Activated CD4-positive, alpha-beta T cell treated with anti-CD3 and anti-CD28 coated beads for 4 hours (primary cell): ENCODE measurements around the gene CAVIN1.
"Not testable (repeated sequence)": the region's sequence is repeated elsewhere in the genome, so short reads cannot be mapped to it uniquely, and the experiment has no call there.

Source experiments
- DNase-seq, 2 donors: peaks; one replicate each; pipeline ENCODE4 v3.0.0-alpha.2; 2020

CAVIN1 gene

DNA sequence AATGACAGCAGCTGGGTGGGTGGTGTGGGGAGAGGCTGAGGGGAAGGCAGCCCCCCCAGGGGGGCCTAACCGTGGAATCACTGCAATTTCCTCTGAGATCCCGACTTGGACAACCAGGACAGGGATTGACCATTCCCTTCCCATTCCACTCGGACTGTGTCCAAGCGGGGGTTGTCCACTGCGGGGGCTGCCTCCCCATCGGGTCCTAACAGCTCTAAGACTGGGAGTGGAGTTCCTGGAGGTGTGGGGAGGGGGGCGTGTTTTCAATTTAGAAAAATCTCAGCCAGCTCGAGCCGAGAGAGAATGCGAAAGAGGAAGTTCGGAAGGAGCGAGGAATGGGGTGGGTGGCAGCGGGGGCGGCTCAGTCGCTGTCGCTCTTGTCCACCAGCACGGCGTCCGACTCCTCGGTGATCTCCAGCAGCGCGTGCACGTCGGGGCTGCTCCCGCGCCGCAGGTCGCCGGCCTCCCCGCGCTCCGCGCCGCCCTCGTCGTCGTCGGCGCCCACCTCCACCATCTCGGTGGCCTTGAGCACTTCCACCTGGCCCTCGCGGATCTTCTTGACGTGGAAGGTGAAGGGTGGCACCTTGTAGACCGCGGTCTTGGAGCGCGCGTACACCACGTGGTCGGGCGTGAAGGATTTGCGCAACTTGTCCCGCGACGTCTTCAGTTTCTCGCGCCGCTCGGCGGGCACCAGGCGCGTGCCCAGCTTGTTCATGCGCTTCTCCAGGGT is 18.6 kb downstream of the CAVIN1 start:
- no peak for DNase-seq

DNA sequence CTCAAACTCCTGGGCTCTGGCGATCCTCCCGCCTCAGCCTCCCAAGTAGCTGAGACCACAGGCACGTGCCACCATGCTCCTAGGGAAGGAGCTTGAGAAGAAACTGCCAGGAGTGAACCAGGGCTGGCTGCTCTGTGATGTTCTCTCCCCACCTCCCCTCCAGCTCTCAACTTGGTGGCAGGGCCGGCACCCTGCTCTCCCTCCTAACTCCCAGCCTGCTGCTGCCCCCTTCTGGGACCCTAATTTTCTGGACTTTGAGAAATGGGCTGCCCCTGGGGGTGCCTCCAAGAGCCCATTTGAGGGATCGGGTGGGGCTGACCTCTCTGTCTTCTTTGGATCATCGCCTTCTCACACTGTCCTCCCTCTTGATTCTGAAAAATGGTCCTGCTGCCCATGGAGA is 19.9 kb downstream of the CAVIN1 start:
- DNase-seq = peak; percentile 34 to 50

DNA sequence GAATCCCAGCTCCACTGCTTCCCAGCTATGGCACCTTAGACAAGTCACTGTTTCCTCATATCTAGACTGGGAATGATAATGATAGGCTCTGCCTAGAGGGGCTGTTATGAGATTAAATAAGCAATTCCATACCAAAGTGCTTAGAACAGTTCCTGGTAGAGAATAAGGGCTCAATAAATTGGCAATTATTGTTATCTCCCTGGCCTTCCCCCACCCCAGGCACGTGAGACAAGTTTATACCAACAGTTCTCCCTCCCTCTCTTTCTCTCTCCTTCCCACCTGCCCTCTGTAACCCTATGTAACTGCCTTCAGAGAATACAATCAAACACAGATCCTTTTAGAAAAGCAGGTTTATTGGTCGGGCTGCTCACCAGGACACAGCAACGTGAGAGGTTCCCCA is 20.9 kb downstream of the CAVIN1 start:
- no peak for DNase-seq

DNA sequence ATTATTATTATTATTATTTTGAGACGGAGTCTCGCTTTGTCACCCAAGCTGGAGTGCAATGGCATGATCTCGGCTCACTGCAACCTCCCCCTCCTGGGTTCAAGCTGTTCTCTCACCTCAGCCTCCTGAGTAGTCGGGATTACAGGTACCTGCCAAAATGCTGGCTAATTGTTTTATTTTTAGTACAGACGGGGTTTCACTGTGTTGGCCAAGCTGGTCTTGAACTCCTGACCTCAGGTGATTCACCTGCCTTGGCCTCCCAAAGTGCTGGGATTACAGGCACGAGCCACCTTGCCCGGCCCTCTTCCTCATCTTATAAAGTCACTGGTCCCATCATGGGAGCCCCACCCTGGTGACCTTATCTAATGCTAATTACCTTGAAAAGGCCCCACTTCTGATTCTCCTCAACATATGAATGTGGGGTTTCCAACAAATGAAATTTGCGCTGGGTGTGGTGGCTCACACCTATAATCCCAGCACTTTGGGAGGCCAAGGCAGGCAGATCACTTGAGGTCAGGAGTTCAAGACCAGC is 22.1 kb downstream of the CAVIN1 start:
- not testable (repeated sequence) for DNase-seq

DNA sequence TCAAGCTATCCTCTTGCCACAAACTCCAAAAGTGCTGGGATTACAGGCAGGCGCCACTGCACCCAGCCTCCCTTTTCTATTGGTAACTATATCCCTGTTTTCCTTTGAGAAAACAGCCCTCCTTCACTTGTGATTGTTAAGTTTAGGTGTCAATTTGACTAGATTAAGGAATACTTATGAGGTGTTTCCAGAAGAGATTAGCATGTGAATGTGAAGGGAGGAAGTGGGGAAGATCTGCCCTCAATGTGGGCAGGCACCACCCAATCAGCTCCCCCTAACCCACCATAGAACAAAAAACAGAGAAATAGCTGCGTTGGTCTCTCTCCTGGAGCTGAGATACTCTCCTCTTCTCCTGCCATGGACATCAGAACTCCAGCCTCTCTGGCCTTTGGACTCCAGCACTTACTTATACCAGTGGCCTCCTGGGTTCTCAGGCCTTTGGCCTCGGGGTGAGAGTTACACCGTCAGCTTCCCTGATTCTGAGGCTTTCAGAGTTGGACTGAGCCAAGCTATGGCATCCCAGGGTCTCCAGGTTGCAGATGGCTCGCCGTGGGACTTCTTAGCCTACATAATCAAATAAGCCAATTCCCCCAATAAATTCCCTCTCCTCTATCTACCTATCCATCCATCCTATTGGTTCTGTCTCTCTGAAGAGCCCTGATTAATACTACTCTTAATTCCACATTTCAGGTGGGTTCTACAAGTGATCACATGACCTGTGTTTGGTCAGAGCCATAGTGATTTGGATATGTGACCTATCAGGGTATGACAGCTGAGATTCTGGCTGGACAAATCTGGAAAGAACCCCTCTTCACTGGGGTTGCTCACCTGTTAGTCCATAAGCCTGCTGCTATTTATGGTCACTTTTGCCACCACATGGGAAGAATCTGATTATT is 22.9 kb downstream of the CAVIN1 start:
- no peak for DNase-seq

DNA sequence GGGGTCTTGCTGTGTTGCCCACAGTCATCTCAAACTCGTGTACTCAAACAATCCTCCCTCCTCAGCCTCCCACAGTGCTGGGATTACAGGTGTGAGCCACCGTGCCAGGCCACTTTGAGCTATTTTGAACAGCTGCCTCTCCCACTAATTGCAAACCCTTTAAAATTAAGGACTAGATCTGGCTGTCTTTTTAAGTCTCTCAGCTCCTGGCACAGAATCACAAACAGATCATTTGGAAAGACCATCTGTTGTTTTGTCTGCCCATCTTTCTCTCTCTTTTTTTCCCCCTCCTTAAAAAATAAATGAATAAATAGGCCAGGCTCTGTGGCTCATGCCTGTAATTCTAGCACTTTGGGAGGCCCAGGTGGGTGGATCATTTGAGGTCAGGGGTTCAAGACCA is 23.9 kb downstream of the CAVIN1 start:
- DNase-seq = no peak

DNA sequence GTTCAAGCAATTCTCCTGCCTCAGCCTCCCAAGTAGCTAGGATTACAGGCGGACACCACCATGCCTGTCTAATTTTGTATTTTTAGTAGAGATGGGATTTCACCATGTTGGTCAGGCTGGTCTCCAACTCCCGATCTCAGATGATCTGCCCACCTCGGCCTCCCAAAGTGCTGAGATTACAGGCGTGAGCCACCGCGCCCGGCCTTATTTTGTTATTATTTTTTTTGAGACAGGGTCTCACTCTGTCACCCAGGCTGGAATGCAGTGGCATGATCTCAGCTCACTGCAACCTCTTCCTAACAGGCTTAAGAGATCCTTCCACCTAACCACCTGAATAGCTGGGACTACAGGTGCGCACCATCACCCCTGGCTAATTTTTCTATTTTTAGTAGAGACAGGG is 27.5 kb downstream of the CAVIN1 start:
- DNase-seq = not testable (repeated sequence)

DNA sequence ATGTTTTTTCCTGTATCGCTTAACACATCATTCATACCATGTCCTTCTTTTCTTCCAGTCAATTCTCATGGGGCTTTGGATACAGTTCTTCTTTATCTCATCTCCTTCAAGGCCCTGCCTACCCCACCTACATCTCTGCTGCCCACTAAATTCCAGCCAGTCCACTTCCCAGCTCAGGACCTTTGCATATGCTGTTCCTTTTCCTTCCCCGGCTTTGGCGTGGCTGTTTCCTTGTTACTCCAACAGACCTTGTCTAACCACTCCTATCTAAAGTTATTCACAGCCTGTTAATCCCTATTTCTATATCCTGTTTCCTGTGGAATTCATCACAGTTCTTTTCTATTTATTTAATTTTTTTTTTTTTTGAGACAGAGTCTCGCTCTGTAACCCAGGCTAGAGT is 28.2 kb downstream of the CAVIN1 start:
- no peak for DNase-seq

DNA sequence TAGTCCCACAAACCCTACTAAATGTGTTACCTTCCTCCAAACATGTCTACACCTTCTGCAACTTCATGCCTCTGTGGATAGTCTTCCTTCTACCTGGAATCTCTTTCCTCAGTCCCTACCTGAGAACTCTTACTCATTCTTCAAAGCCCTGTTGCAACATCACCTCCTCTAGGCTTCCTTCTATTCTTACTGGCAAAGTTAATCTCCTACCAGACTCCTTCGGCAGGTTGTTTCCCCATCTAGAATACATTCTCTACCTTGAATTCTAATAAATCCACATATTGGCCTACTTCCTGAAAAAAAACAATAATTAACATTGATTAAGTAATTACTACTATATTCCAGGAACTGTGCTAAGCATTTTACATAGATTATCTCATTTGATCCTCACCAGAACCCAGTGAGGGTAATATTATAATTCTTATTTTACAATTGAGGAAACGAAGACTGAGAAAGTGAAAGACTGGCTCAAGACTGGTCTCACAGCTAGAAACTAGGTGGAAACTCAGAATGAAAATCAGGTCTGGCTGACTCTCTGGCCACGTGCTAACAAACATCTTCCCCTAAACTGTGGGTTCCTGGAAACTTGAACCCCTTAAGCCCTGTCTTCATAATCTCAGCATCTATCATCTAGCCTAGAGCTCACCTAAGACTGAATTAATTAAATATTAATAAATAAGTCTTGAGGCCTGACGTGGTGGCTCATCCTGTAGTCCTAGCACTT is 30.2 kb downstream of the CAVIN1 start:
- DNase-seq = no peak

DNA sequence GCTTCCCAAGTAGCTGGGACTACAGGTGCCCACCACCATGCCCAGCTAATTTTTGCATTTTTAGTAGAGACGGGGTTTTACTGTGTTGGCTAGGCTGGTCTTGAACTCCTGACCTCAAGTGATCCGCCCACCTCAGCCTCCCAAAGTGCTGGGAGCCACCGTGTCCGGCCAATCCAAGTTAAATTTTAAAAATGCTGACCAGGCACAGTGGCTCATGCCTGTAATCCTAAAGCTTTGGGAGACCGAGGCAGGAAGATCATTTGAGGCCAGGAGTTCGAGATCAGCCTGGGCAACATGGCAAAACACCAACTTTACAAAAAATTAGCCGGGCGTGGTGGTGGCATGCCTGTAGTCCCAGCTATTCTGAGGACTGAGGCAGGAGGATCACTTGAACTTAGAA is 31.6 kb downstream of the CAVIN1 start:
- DNase-seq = not testable (repeated sequence)

DNA sequence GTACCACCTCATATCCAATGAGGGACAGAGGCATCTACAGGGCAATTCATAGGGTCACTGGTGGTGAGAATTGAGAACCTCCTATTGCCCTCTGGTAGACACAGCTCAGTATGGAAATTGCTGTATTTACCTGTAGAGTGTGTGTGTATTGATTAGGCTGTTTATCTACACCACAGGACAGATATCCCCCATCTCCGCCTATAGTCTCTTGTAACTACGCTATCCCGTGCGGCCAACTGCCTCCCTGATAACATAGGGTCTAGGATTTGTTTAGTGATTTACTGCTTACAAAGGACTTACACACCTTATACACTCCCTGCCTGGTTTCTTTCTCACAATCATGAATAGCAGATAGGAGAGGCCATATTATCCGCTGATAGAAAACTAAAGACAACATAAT is 33.2 kb downstream of the CAVIN1 start:
- no peak for DNase-seq

DNA sequence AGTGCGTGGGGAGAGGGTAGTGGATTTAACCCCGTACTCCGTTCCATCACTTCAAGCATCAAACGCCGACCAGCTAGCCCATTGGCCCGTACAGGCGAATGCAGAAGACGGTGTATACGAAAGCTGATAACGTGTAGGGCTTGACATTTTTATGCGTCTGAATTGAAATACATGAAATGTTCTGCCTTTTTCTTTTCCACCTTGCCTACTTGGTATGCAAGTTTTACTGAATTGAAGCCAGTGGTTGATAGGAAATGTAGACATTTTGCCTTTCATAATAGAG is 34.0 kb downstream of the CAVIN1 start:
- DNase-seq = no peak

DNA sequence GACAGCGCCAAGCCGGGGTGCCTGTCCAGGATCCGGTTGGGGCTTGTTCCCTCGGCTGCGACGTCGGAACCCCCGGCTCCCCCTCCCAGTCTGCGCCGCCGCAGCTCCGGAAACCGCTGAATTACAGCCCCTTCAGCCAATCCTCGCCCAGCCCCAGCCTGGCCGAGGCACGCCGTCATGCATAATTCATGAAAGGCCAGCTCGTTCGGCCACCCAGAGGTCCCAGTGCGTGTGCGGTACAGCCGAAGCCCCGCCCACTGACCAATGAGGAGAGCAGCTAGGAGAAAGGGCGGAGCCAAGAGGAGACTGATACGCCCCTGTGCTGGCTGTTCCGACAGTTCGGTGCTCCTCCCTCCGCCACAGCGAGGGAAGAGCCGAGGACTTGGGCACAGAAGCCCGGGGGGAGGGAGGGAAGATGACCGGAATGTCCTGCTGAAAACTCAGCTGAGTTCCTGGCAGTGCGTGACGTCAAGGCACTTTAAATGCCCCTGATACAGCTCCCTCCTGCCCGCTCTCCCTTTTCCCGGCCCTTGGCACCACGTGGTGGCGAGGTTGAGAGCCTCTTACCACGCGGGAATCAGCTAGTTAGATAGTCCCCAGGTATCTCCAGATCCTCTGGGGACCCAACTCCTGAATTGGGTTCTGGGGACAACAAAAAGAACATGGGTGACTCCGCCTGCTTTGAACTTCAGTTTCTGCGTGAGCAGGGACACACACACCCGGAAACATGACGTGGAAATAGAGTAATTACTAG is 34.5 kb downstream of the CAVIN1 start, which contains the start of gene STAT3:
STAT3 (minus strand) TSS at position 62 of the 754 bp plus-strand sequence. CDS start 39,926 bp downstream, outside the sequence.
- DNase-seq = peak; percentile 99 to 100

DNA sequence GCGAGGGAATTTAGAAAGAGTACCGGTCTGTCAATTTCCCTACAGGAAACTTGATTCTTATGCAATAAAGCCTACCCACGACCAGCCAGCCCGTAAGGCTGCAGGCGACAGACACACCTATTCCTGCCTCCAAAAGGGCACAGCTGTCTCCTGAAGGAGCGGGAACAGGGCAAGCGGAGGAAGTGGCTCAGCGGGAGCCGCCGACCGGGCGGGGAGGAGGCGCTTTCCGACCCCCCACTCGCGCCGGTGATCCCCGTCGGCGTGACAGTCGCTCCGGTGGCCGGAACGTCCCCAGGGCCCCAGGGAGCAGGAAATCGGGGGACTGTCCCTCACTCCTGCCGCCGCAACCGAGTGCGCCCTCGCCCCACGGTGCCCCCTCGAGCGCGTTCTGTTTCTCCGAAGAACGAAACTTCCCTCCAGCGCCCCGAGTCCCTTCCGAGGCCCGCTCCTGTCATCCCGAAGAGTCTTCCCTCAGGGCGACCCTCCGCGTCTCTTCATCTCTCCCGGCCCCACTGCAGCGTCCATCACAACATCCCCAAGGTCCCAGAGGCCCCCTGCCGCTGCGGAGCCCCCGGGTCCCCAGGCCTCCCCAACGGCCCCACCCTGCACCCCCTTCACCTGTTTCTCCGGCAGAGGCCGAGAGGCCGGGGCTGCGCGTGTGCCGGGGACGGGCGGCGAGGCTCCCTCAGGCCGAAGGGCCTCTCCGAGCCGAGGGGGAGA is 35.2 kb downstream of the CAVIN1 start:
- DNase-seq = peak; percentile 26 to 31

DNA sequence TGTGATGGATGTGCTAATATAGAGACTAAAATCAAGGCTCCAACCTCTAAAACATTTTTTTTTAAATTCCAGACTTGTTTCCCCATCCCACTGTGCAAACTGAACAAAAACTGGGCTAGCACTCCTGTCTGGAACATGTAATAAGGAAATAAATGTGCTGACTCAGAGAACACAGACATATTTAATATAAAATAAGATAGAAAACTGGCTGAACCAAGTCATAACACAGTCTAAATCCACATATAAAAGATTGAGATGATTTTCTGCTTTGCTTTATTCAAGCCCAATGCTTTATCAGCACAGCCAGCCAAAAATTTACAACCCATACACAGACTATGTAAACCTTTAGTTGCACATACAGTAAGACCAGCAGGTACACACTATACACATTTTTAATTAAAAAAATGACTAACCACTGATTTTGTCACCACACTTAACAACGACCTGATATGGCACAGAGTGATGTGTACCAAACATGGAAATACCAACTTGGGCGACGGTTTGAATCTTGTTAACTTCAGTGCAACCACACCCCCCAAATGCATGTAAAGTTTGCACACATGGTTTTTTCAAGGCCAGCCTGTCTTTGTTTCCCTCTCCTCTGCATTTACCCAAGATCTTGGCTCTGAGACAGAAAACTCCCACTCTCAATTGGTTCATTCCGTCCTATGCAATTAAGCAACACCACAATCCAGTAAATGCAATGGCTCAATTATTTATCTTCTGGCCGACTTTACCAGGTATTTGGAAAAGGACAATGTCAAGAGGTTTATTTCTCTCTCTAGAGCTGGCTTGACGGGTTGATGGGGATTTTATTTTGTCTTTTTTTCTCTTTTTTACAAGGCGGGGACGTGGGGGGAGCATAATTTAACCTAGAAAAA is 36.0 kb downstream of the CAVIN1 start:
- DNase-seq = peak; percentile 19 to 26

DNA sequence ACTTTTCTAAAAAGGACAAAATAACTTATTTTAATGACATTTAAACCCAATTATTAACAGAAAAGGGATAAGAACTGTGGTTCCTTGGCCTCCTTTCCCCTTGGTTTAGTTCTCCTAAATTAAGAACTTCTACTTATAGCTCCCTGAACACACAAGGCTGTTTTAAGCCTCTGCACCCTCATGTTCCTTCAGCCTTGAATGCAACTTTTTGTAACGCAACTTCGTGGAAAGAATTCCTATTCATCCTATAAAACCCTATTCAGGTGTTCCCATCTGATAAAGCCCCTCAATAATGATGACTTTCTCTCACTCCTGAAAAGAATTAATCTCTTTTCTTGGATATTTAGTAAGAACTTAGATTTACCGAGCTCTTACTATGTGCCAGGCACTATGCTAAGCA is 41.2 kb downstream of the CAVIN1 start:
- no peak for DNase-seq

DNA sequence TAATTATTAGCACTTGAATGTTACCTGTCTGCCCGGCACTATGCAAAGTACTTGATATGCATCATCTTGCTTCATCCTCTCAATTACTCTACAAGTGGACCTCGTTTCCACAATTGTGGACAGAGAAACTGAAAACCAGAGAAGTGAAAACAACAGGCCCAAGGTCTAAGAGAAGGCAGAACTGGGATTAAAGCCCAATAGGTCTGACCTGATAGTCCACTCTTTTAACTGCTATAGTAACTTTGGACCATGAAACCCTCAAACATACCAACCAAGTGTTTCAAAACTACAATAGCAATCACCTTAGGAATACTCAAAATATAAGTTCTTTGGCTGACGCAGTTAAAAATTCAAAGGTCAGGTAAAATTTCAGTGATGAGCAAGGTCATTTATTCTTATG is 42.1 kb downstream of the CAVIN1 start:
- no peak for DNase-seq

DNA sequence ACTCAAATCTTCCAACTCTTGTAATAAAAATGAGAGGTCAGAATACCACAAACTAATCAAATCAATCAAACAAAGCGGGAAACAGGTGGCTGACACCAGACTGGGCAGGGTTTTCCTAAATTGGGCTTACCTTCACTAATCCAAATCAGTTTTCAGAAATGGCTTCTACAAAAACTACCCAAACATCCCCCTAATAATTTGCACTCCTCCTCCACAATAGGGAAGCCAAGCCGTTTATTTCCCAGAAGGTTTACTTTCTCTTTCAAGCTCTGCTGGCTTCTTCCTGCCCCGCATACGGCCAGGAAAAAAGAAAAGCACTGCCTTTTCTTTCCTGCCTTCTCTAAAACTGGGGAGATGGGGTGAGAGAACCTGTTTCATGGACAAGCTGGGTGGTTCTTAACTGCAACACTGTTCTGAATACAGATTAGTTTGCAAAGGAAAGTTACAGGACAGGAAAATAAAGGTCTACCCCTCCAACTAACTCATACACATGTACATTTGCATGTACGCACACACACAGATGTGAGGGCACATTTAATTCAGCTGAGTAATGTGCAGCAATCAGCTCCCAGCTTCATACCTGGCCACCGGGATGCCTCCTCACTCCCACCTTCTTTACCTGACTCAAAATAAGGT is 44.0 kb downstream of the CAVIN1 start:
- DNase-seq = no peak

DNA sequence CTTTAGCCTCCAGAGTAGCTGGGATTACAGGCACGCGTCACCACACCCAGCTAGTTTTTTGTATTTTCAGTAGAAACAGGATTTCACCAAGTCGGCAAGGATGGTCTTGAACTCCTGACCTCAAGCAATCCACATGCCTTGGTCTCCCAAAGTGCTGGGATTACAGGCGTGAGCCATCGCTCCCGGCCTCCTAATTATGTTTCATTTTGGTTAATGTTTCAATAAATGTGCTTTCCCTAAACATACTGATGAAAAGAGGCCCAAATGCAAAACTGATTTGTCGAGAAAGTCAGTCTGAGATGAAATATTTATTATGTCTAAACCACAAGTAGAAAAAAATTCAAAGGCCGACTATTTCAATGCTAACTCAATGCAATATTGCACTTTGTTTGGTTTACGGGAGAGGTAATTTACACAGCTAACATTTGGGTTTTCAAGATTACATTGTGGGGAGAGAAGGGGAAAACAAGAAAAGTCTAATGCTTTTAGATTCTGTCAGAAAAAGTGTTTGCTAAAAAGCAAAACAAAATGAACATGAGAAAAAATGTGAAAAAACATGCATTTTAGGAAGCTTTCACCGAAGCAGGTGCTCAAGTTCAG is 44.6 kb downstream of the CAVIN1 start:
- DNase-seq = no peak

DNA sequence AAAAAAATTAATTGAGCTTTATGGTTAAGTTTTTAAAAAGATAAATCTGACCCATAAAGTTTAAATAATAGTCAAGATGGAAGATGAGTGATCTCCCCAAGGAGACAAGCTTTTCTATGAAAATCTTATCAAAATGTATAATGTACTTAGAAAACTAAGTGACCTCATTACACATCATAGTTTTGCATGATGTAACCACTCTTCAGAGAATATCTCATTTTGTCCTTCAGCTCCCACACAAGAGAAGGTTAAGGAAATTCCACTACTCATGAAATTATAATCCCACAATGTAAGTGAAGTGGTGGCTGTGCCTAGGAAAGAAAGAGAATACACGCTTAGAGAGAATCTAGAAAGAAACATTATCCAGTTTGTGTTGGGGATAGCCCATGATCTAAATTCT is 49.2 kb downstream of the CAVIN1 start:
- DNase-seq = no peak
